Measurements from ENCODE around the gene CDH19.

Gene CDH19

DNA sequence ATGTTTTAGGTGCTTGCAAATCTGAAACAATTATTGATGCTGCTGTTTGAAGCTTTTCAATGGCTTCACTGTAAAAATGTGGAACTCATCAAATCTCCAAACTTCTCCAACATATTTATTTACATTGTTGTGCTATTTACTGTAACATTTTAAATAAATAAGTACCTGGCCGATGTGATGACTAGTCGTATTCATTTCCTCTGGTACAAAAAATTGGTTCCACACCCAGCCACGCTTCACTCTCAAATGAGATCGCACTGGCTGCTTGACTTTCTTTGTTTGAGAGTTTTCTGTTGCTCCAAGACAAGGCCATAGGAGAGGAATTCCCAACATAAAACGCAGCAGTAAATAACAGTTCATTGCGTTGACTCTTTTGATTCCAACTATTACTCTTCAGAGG is 32.0 kb downstream of the CDH19 start:
- DNase-seq (ENCODE audit: low read depth in 1 of 2, low spot score in 1 of 2) = no peak

GRCh38 chr18:66566616-66567015 is 37.3 kb downstream of the CDH19 start:
- DNase-seq (ENCODE audit: low read depth in 1 of 2, low spot score in 1 of 2) = no peak

GRCh38 chr18:66564236-66564635 is 39.7 kb downstream of the CDH19 start:
- no peak for DNase-seq (ENCODE audit: low read depth in 1 of 2, low spot score in 1 of 2)

- no peak for DNase-seq (ENCODE audit: low read depth in 1 of 2, low spot score in 1 of 2)
These were observed 41.6 kb downstream of the CDH19 start for GRCh38 chr18:66562279-66562678.

GRCh38 chr18:66560094-66560493 is 43.8 kb downstream of the CDH19 start:
- DNase-seq (ENCODE audit: low read depth in 1 of 2, low spot score in 1 of 2) = no peak

DNA sequence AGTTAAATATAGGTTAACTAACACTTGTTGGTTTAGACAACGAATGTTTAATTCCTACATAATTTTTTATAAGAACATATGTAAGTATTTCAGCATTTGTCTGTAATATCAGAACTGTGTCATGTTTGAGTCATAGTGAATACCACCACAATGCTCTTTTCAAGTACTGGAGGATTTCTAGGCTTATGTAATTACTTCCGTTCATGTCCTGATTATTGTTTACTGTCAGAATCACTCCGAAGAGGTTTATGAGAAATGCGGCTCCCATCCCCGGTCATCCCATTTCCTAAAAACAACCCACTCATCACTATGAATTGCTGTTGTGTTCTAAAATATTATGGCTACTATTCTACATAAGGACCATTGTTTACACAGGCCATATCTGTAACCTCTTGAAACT is 45.1 kb downstream of the CDH19 start:
- DNase-seq (ENCODE audit: low read depth in 1 of 2, low spot score in 1 of 2) = no peak

GRCh38 chr18:66557091-66557490 is 46.8 kb downstream of the CDH19 start:
- no peak for DNase-seq (ENCODE audit: low read depth in 1 of 2, low spot score in 1 of 2)

- DNase-seq (ENCODE audit: low read depth in 1 of 2, low spot score in 1 of 2) = no peak
These were observed 48.3 kb downstream of the CDH19 start for GRCh38 chr18:66555585-66555984.

DNA sequence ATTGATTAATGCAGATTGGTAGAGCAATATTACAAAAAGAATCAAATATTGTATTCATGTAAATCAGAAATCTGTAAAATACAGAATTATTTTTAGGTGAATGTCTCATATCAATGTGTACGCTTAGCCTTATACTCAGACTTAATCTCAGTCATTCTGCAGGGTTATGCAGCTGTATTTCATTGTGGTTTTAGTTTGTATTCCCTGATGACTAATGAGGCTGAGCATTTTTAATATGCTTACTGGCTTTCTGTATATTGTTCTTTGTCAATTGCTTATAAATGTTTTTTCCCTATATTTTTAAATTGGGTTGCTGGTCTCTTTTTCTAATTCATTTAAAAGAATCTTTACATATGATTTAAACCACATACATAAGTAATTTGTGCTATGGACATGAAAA is 50.1 kb downstream of the CDH19 start:
- DNase-seq (ENCODE audit: low read depth in 1 of 2, low spot score in 1 of 2) = no peak

DNA sequence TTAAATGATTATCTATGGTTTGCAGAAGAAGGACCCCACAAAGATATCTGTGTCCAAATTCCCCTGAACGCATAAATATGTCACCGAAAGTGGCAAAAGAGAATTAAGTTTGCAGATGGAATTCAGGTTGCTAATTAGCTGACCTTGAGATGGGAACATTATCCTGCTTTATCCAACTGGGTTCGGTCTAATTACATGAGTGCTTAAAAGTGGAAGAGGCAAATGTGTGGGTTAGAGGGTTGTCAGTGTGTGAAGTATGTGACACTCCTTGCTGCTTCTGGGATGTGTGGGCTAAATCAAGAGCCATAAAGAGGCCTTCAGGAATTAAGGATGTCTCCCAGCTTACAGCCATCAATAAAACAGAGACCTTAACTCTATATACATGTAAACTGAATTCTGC is 53.5 kb downstream of the CDH19 start:
- no peak for DNase-seq (ENCODE audit: low read depth in 1 of 2, low spot score in 1 of 2)

DNA sequence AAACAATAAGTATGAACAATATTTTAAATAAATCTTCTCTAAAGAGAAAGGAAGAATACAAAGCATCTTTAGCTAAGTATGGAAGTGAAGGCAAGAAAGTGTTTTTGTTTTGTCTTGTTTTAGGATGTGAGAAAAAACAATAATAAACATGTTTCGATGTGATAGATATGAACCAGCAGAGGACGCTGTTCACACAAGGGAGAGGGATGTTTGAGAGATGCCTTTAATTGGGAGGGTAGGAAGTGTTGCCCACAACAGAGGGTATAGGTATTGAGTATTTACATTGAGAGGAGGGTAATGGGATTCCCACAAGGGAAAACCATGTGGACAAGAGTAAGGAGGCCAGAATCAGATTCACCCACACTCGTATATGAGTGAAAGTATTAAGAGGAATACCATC is 55.1 kb downstream of the CDH19 start:
- DNase-seq (ENCODE audit: low read depth in 1 of 2, low spot score in 1 of 2) = no peak

- DNase-seq (ENCODE audit: low read depth in 1 of 2, low spot score in 1 of 2) = no peak
These were observed 69.8 kb downstream of the CDH19 start for GRCh38 chr18:66534110-66534509.

GRCh38 chr18:66533693-66534092 is 70.2 kb downstream of the CDH19 start:
- no peak for DNase-seq (ENCODE audit: low read depth in 1 of 2, low spot score in 1 of 2)

DNA sequence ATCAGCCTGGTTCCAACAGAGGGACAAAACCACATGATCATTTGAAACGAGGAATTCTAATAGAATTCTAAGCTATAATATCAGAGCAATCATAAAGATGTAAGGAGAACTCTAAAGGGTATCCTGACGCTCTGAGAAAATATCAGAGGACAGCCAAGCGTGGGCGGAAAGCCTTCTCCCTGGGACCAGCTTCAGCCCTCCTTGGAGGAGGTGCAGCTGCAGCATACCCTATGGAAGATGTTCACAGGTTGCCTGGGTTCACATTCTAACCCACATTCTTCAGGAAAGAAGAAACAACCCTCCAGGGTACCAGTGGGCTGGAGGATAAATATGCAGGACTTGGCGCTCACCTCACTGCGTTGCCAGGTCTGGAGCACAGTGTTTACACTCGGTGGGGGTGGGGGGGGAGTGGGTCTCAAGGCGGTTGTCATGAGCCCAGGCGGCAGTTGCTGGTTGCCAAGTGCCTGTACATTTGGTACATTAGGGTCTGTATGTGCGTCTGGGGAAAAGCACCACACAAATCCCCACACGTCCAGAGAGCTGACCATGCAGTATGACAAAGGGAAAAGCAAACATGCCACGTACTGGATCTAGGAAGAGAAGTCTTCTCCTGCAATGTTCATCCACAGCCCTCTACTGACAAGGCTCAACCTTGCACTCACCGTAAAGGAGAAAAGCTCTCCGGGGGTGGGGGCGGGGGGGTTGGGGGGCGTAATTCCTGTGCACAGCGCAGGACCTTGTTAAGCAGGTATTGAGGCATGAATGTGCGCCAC is 80.5 kb downstream of the CDH19 start:
- DNase-seq (ENCODE audit: low read depth in 1 of 2, low spot score in 1 of 2) = no peak

DNA sequence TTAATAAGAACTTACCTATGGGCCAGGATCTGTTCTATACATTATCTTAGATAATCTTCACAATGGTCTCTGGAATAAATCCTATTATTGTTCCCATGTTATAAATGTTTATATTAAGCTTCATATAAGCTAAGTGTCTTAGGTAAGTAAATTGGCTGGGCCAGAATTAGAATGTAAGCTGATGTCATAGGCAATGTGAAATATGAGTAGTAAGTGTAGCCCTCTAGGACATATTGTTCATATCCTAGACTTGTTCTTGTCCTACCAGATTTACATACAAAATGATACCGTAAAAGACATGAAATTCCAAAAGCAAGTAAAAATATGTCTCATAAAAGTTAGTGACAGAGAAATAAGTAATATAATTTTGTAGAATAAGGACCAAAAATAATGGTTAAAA is 89.9 kb downstream of the CDH19 start:
- no peak for DNase-seq (ENCODE audit: low read depth in 1 of 2, low spot score in 1 of 2)

DNA sequence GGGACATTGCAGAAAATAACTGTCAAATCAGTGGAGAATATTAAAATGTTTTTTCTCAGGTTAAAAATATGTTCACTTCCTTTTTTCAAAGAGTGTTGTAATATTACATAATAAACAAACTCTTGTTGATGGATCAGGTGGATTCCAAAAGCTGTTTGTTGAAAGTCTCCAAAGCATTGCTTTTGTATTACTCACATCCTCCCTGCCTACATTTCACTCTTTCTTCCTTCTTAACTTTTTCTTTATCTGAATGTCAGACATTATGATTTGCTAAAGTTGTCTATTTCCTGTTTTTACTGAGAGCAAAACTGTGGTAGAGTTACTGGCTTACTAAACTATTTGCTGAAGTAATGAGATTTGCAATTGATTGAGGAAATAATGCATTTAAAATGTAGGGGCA is 92.1 kb downstream of the CDH19 start:
- DNase-seq (ENCODE audit: low read depth in 1 of 2, low spot score in 1 of 2) = no peak

GRCh38 chr18:66511289-66511688 is 92.6 kb downstream of the CDH19 start:
- DNase-seq (ENCODE audit: low read depth in 1 of 2, low spot score in 1 of 2) = no peak

DNA sequence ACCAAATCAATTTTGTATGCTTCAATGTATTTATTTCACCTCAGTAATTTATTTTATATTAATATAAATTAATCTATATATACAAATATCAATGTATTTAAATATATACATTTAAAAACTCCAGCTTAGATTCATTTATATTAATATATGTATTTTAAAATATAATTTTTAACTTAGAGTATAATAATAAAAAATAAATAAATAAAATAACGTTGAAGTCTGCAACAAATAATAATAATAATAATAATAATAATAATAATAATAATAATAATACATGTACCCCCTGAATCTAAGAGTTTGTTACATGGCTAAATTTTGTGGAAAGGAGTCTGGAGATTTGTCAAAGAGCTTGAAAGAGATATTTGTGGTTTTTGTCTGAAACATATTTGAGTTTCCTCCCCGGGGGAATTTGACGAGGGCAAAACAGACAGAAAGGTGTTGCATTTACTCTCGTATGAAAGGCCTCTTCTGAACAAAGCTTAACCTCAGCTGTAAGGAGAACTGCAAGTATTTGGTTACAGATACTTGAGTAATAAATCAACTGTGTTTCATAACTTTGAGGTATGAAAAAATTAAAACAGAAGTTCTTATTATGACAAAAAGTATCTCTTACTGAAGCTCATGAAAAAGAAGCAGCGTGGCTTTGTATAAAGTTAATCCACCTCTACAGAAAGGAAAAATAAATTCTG is 93.4 kb downstream of the CDH19 start:
- no peak for DNase-seq (ENCODE audit: low read depth in 1 of 2, low spot score in 1 of 2)

DNA sequence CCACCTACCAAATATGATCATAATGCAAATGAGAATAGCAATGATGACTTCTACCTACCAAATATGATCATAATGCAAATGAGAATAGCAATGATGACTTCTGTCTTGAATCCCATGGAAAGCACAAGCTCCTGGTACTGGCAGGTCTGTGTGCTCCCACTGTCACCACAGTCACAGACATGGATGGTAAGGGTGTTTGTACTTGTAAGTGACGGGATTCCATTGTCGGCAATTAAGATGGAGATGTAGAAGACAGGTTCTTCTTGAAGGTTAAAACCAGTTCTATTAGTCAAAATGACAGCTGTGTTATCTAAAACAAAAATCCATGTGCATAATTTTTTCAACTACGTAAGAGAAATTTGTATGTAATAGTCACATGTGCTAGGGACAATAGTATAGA is 95.0 kb downstream of the CDH19 start:
- no peak for DNase-seq (ENCODE audit: low read depth in 1 of 2, low spot score in 1 of 2)

GRCh38 chr18:66506178-66506577 is 97.7 kb downstream of the CDH19 start:
- DNase-seq (ENCODE audit: low read depth in 1 of 2, low spot score in 1 of 2) = no peak

DNA sequence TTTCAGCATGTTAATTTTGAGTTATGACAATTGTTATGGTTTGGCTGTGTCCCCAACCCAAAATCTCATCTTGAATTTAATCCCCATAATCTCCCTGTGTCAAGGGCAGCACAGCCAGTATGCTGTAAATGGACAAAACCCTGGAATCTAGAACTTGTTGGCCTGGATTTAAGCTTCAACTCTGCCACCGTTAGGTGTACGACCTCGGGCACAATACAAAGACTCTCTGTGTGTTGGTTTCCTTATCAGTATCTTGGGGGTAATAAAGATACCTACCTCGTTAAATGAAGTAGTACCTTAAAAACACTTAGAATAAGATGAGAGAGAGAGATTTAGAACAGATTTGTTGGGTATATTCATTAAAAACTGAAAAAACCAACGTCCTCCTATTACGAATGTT is 106.5 kb downstream of the CDH19 start:
- no peak for DNase-seq (ENCODE audit: low read depth in 1 of 2, low spot score in 1 of 2)

DNA sequence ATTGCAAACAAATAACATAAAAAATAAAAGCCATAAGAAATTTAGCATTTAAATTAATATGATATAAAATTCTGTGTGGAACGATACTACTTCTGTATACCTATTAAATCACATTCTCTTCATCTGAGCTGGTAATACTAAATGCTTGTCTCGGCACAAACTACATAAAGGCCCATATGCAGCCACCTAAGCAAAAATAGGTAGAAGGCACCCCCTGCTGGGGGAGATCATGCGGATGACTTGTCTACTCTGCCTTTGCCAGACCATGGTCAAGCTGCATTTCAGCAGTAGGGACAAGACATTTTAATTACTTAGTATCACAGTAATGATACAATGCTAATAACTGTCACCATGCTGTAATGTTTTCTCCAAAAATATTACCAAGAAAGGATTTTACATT is 108.0 kb downstream of the CDH19 start:
- no peak for DNase-seq (ENCODE audit: low read depth in 1 of 2, low spot score in 1 of 2)

DNA sequence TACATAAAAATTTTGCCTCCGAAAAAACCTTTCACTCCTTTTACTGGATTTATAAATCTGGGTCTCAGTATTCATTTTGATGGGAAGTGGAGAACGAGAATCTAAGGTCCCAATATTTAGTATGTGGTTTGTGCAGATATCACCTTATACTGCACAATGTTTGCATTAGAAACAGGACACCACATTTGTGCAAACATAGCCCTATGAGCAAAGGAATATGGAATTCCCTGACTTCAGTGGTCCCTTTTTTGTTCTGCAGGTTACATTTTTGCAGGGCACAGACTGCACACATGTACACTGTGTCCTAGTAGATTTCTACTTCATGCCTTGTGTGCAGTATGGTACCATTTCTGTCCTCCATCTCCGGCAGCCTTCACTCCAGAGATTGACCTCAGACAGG is 130.0 kb downstream of the CDH19 start:
- no peak for DNase-seq (ENCODE audit: low read depth in 1 of 2, low spot score in 1 of 2)
